Neural progenitor cell (in vitro differentiated cells): ENCODE measurements around the gene H6PD. TPM values are rescaled to one million over a fixed set of nuclear protein-coding genes. Genes with fewer than 3 reads are reported as not detected.

Source experiments
- DNase-seq: peaks from one replicate; pipeline ENCODE4 v3.0.0-alpha.2; 2016; ENCODE audit warnings: low spot score
- H2AFZ ChIP-seq: fragments of 200-600 bp; sonication (generic); replicated peaks from 2 replicates; pipeline ENCODE4 v1.6.1; 2016; ENCODE audit warnings: antibody characterized with exemption
- H3F3A ChIP-seq: fragments of 200-600 bp; sonication (generic); 2 replicates; pipeline ENCODE4 v1.6.1; 2016; ENCODE audit warnings: antibody characterized with exemption, low read depth
- H3K27ac ChIP-seq: fragments of 200-600 bp; sonication (generic); 2 replicates; pipeline ENCODE4 v1.5.1; 2016; ENCODE audit warnings: mild to moderate bottlenecking
- H3K27me3 ChIP-seq: fragments of 200-600 bp; sonication (generic); 2 replicates; pipeline ENCODE4 v1.6.1; 2016; ENCODE audit warnings: mild to moderate bottlenecking, moderate library complexity
- H3K36me3 ChIP-seq: fragments of 200-600 bp; sonication (generic); 2 replicates; pipeline ENCODE4 v1.5.1; 2016
- H3K4me1 ChIP-seq: fragments of 200-600 bp; sonication (generic); 2 replicates; pipeline ENCODE4 v1.6.1; 2016; ENCODE audit warnings: mixed run types
- H3K4me2 ChIP-seq: fragments of 200-600 bp; sonication (generic); 2 replicates; pipeline ENCODE4 v1.6.1; 2016
- H3K4me3 ChIP-seq: fragments of 200-600 bp; sonication (generic); 2 replicates; pipeline ENCODE4 v1.5.1; 2016
- H3K79me2 ChIP-seq: fragments of 200-600 bp; sonication (generic); 2 replicates; pipeline ENCODE4 v1.6.1; 2016; ENCODE audit warnings: low read depth
- H3K9ac ChIP-seq: fragments of 200-600 bp; sonication (generic); 2 replicates; pipeline ENCODE4 v1.6.1; 2016
- H3K9me3 ChIP-seq: fragments of 200-600 bp; sonication (generic); 2 replicates; pipeline ENCODE4 v1.5.1; 2016; ENCODE audit warnings: low read depth
- H4K20me1 ChIP-seq: fragments of 200-600 bp; sonication (generic); 2 replicates; pipeline ENCODE4 v1.6.1; 2016; ENCODE audit warnings: low read depth
- H3K27ac Mint-ChIP-seq: 3 replicates; pipeline ENCODE4 v1.8.0; 2021; ENCODE audit warnings: mixed read lengths
- H3K27me3 Mint-ChIP-seq: 2 replicates; pipeline ENCODE4 v1.8.0; 2022; ENCODE audit warnings: low read depth, mild to moderate bottlenecking, inconsistent platforms, moderate library complexity, mixed read lengths; ENCODE audit not compliant: insufficient read depth
- H3K36me3 Mint-ChIP-seq: 3 replicates; pipeline ENCODE4 v1.8.0; 2021; ENCODE audit warnings: mixed read lengths
- H3K4me1 Mint-ChIP-seq: 3 replicates; pipeline ENCODE4 v1.8.0; 2021; ENCODE audit warnings: mixed read lengths
- H3K4me3 Mint-ChIP-seq: 3 replicates; pipeline ENCODE4 v1.8.0; 2021; ENCODE audit warnings: mild to moderate bottlenecking, moderate library complexity, mixed read lengths
- H3K9me3 Mint-ChIP-seq: 3 replicates; pipeline ENCODE4 v1.8.0; 2020; ENCODE audit warnings: mixed read lengths
- EZH2 ChIP-seq: fragments of 200-600 bp; sonication (generic); IDR thresholded peaks from 2 replicates; pipeline ENCODE4 v1.6.1; 2017; ENCODE audit warnings: antibody characterized with exemption, mild to moderate bottlenecking, moderate library complexity
- EZH2phosphoT487 ChIP-seq: fragments of 200-600 bp; sonication (generic); IDR thresholded peaks from 2 replicates; pipeline ENCODE4 v1.6.1; 2017; ENCODE audit warnings: antibody characterized with exemption
- total RNA-seq: library from RNA; depleted of rRNA; stranded (reverse); fragments of >200 nt; gene quantifications from 2 replicates; pipeline ENCODE4 v1.2.3, GENCODE V29; 2015; ENCODE audit warnings: low replicate concordance
- TF ChIP-seq, protein P1 (sequence below): fragments of 200-600 bp; sonication (generic); IDR thresholded peaks from 2 replicates; pipeline ENCODE4 v1.5.1; 2017; ENCODE audit warnings: antibody characterized with exemption, mild to moderate bottlenecking

H6PD gene
- total RNA-seq, 1 donor from 2014 or later: 6.0 TPM

DNA sequence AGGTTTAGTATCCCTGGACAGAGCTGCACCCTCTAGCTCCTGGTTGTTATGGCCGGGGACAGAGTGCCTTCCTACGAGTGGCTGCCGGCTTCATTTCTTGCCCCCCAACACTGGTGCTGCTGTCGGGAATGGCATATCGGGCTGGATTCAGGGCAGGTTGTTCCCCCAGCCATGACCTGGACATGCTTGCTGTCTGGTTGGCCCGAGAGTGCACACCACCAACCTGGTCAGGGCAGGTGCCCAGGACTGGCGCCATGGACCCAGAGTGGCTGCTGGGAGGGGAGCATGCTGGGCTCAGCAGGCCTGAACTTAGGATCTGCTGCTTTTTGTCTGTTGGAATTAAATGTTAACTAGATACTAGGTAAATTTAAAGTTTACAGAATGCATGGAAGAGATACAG lies 21.8 kb downstream of the H6PD start:
- Histone ChIP-seq H3K27ac (no peak overlapping the region), H3K9ac (no peak overlapping the region), H3K27me3 (peaks cover 15% of the 10 kb centered on the region), H3F3A (peaks cover 51% of the 10 kb centered on the region), H3K4me2 (no peak overlapping the region), H3K4me3 (no peak overlapping the region), H3K36me3 (no peaks in the 10 kb centered on the region), H4K20me1 (peaks cover 33% of the 10 kb centered on the region), H3K79me2 (peaks cover 5% of the 10 kb centered on the region), H3K9me3 (no peaks in the 10 kb centered on the region), H2AFZ (no peak overlapping the region), H3K4me1 (peaks cover 44% of the 10 kb centered on the region)
- Mint-ChIP-seq H3K4me1 (peaks cover 37% of the 10 kb centered on the region), H3K36me3 (peaks cover 23% of the 10 kb centered on the region), H3K9me3 (peaks cover 21% of the 10 kb centered on the region), H3K4me3 (no peak overlapping the region), H3K27ac (no peak overlapping the region), H3K27me3 (peaks cover 29% of the 10 kb centered on the region)
- TF ChIP-seq, protein P1, sequence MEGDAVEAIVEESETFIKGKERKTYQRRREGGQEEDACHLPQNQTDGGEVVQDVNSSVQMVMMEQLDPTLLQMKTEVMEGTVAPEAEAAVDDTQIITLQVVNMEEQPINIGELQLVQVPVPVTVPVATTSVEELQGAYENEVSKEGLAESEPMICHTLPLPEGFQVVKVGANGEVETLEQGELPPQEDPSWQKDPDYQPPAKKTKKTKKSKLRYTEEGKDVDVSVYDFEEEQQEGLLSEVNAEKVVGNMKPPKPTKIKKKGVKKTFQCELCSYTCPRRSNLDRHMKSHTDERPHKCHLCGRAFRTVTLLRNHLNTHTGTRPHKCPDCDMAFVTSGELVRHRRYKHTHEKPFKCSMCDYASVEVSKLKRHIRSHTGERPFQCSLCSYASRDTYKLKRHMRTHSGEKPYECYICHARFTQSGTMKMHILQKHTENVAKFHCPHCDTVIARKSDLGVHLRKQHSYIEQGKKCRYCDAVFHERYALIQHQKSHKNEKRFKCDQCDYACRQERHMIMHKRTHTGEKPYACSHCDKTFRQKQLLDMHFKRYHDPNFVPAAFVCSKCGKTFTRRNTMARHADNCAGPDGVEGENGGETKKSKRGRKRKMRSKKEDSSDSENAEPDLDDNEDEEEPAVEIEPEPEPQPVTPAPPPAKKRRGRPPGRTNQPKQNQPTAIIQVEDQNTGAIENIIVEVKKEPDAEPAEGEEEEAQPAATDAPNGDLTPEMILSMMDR: no peak
- no peak for TF ChIP-seq EZH2phosphoT487
- TF ChIP-seq EZH2: no peak
- no peak for DNase-seq

DNA sequence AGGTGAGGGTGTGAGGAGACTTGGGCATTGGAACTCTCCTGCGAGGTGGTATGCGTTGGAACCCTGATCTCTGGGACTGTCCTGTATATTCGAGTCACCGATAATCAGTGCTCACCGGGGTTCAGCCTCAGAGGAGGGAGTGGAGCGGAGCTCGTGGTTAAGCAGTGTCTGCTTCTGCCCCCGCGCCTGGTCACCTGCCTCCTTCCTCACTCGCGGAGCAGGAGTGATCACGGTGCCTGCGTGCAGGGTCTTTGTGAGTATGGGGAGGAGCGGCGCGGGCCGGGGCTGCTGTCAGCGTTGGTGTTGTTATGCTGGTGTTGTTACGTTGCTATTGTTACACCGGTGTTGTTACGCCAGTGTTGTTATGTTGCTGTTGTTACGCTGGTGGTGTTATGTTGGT lies 23.3 kb downstream of the H6PD start:
- Histone ChIP-seq H3K4me1 (peaks cover 29% of the 10 kb centered on the region), H2AFZ (no peak overlapping the region), H3K9me3 (no peaks in the 10 kb centered on the region), H3K9ac (no peak overlapping the region), H3K79me2 (peaks cover 5% of the 10 kb centered on the region), H3K4me2 (no peak overlapping the region), H3K4me3 (no peak overlapping the region), H4K20me1 (peaks cover 18% of the 10 kb centered on the region), H3K27ac (no peak overlapping the region), H3K36me3 (no peaks in the 10 kb centered on the region), H3F3A (peaks cover 37% of the 10 kb centered on the region), H3K27me3 (peaks cover 15% of the 10 kb centered on the region)
- H3K9me3 Mint-ChIP-seq: peaks cover 21% of the 10 kb centered on the region
- H3K4me1 Mint-ChIP-seq: peaks cover 24% of the 10 kb centered on the region
- H3K27ac Mint-ChIP-seq: no peak overlapping the region
- H3K27me3 Mint-ChIP-seq: peaks cover 26% of the 10 kb centered on the region
- no peak for DNase-seq
- H3K36me3 Mint-ChIP-seq: peaks cover 23% of the 10 kb centered on the region
- TF ChIP-seq EZH2phosphoT487 (no peak), EZH2 (no peak)
- H3K4me3 Mint-ChIP-seq: no peak overlapping the region

DNA sequence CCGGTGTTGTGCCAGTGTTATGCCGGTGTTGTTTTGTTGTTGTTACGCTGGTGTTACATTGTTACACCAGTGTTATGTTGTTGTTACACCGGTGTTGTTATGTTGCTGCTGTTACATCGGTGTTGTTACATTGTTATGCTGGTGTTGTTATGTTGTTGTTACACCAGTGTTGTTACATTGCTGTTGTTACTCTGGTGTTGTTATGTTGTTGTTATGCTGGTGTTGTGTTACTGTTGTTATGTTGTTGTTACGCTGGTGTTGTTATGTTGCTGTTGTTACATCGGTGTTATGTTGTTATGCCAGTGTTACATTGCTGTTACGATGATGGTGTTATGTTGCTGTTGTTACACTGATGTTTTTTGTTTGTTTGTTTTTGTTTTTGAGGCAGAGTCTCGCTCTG lies 24.1 kb downstream of the H6PD start:
- no peak overlapping the region for H3K27ac ChIP-seq
- H3K4me3 Mint-ChIP-seq: no peak overlapping the region

More for the DNA sequence above, 24.1 kb downstream of the H6PD start:
- Mint-ChIP-seq H3K9me3 (peaks cover 21% of the 10 kb centered on the region), H3K27me3 (peaks cover 26% of the 10 kb centered on the region), H3K4me1 (peaks cover 16% of the 10 kb centered on the region), H3K36me3 (peaks cover 25% of the 10 kb centered on the region), H3K27ac (no peak overlapping the region)
- peaks cover 24% of the 10 kb centered on the region for H3K4me1 ChIP-seq
- H4K20me1 ChIP-seq: peaks cover 14% of the 10 kb centered on the region
- H3K4me2 ChIP-seq: no peak overlapping the region
- H3K79me2 ChIP-seq: peaks cover 5% of the 10 kb centered on the region
- H3F3A ChIP-seq: peaks cover 32% of the 10 kb centered on the region
- no peak overlapping the region for H2AFZ ChIP-seq
- H3K9me3 ChIP-seq: no peaks in the 10 kb centered on the region
- H3K9ac ChIP-seq: no peak overlapping the region
- no peak overlapping the region for H3K4me3 ChIP-seq
- TF ChIP-seq, protein P1: no peak
- peaks cover 15% of the 10 kb centered on the region for H3K27me3 ChIP-seq
- no peak for DNase-seq
- no peaks in the 10 kb centered on the region for H3K36me3 ChIP-seq
